DMS114 treated with DMSO at 0.1 percent for 48 hours (cell line): Measurements from ENCODE around the gene ENTHD1.

Source experiments
- DNase-seq: peaks from one replicate; lab custom pipeline; 2025; ENCODE audit not compliant: unreplicated experiment; lab: John Stamatoyannopoulos, UW

Gene ENTHD1

GRCh38 chr22:39893526-39893925 lies at the start of gene ENTHD1:
ENTHD1 (minus strand) TSS chr22:39893760; CDS start chr22:39887748, 6,012 bp downstream.
- no peak for DNase-seq

GRCh38 chr22:39943337-39943736 lies 49.8 kb upstream of the ENTHD1 start:
- DNase-seq = no peak

- no peak for DNase-seq
Measured at GRCh38 chr22:39942439-39943230, 49.1 kb upstream of the ENTHD1 start.

GRCh38 chr22:39941601-39942000 lies 48.0 kb upstream of the ENTHD1 start:
- no peak for DNase-seq

GRCh38 chr22:39940757-39941305 lies 47.3 kb upstream of the ENTHD1 start:
- DNase-seq = no peak

- no peak for DNase-seq
Measured at GRCh38 chr22:39939830-39940229, 46.3 kb upstream of the ENTHD1 start.

- no peak for DNase-seq
Measured at GRCh38 chr22:39938509-39939111, 45.0 kb upstream of the ENTHD1 start.

GRCh38 chr22:39937906-39938305 lies 44.3 kb upstream of the ENTHD1 start:
- no peak for DNase-seq

- DNase-seq = no peak
Measured at GRCh38 chr22:39936523-39937145, 43.1 kb upstream of the ENTHD1 start.

- no peak for DNase-seq
Measured at GRCh38 chr22:39935612-39936011, 42.1 kb upstream of the ENTHD1 start.

- no peak for DNase-seq
Measured at GRCh38 chr22:39935116-39935515, 41.6 kb upstream of the ENTHD1 start.

- DNase-seq = no peak
Measured at GRCh38 chr22:39933741-39934140, 40.2 kb upstream of the ENTHD1 start.

- no peak for DNase-seq
Measured at GRCh38 chr22:39932918-39933649, 39.5 kb upstream of the ENTHD1 start.

- DNase-seq = no peak
Measured at GRCh38 chr22:39932166-39932565, 38.6 kb upstream of the ENTHD1 start.

GRCh38 chr22:39931251-39931650 lies 37.7 kb upstream of the ENTHD1 start:
- DNase-seq = no peak

GRCh38 chr22:39928536-39929520 lies 35.3 kb upstream of the ENTHD1 start:
- no peak for DNase-seq

- DNase-seq = no peak
Measured at GRCh38 chr22:39927544-39927943, 34.0 kb upstream of the ENTHD1 start.

- DNase-seq = no peak
Measured at GRCh38 chr22:39926753-39927152, 33.2 kb upstream of the ENTHD1 start.

- DNase-seq = no peak
Measured at GRCh38 chr22:39925909-39926679, 32.5 kb upstream of the ENTHD1 start.
